ENCODE data around the gene MAPK1.
"Not testable (repeated sequence)": the region's sequence is repeated elsewhere in the genome, so short reads cannot be mapped to it uniquely, and the experiment has no call there.

The MAPK1 gene

DNA sequence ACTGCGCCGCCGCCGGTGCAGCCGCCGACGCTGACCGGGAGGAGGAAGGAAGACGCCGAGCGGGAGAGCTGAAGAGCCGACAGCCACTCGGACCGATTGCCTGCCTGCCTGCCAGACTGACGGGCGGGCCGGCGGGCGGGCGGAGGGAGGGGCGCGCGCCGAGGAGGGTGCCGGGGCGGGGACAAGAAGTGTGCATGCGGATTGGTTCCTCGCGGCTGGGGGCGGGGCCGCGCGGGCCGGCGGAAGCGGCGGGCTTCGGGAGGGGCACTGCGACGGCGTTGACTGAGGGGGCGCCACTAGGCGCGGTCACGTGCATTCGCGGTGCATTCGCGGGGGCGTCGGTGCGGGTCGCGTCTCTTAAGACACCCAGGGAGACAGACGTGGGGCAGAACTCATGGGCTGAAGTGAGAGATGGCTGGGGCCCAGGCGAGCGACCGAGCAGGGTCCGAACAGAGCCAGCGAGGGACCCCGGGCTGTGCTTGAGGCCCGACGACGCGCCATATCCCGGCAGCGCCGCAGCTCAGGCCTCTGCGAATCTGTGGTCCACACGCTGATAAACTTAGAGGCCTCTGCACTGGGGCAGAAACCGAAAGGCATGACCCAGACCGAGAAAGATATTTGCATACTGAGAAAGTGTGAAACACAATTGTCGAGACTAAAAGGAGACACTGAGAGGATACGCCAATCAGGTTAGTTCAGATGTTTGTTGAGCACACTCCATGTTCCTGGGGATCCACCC is at the start of gene MAPK1:
MAPK1 (minus strand) TSS at position 118 of the 739 bp plus-strand sequence. CDS start 205 bp downstream, outside the sequence.
- ATAC-seq (replicated peaks) (peak; percentile 91), DNase-seq (peak; percentile 94)
- Mint-ChIP-seq H3K27me3 (no peaks in the 10 kb centered on the region), H3K9me3 (peaks cover 4 to 5% of the 10 kb centered on the region in 2 donors), H3K4me1 (peaks cover 23 to 45% of the 10 kb centered on the region in 2 donors), H3K27ac (peak within 1 kb of the TSS; percentile 98), H3K36me3 (peaks cover 24 to 29% of the 10 kb centered on the region in 2 donors), H3K4me3 (peak within 1 kb of the TSS; percentile 89 to 92)

- Mint-ChIP-seq H3K36me3 (peaks cover 0 to 8% of the 10 kb centered on the region in 2 donors), H3K27me3 (no peaks in the 10 kb centered on the region), H3K4me3 (no peak overlapping the region), H3K4me1 (peaks cover 0 to 3% of the 10 kb centered on the region in 2 donors), H3K27ac (no peak overlapping the region), H3K9me3 (no peaks in the 10 kb centered on the region)
- ATAC-seq (replicated peaks) (no peak), DNase-seq (no peak)
Measured at GRCh38 chr22:21916309-21916918, 49.0 kb upstream of the MAPK1 start.

DNA sequence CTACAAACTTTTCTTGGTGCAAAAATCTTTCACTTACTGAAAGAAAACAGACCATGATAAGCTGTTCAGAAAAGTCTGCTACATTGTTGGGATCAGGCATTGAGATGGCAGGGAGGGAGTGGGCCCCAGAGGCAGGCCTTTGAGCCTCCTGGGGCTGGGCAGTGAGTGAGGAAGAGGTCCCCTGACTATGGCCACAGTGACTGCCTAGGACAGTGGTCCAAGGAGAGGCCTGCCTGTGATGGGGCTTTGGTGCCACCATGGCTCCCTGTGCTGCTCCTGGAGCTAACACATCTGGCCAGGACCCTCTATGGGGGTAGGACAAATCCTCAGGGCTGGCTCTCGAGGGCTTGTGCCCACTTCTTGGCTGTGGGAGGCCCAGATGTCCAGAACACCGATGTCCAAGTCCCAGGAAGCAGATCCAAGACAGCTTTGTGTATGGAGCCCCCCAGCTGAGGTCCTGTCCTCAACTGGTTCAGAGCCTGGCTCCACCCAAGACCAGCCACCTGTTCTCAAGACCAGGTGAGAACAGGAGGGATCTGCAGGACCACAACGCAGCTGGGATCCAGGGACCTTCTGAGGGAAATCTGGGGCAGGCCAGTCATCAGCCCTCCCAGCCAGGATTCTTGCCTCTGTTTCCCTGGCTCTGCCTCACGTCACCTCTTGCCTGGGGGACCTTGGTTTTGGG is 48.3 kb upstream of the MAPK1 start:
- H3K27ac Mint-ChIP-seq: no peak overlapping the region
- peaks cover 0 to 8% of the 10 kb centered on the region in 2 donors for H3K36me3 Mint-ChIP-seq
- ATAC-seq (replicated peaks) (no peak), DNase-seq (no peak)
- H3K27me3 Mint-ChIP-seq: no peaks in the 10 kb centered on the region
- H3K9me3 Mint-ChIP-seq: no peaks in the 10 kb centered on the region
- no peak overlapping the region for H3K4me3 Mint-ChIP-seq
- peaks cover 0 to 3% of the 10 kb centered on the region in 2 donors for H3K4me1 Mint-ChIP-seq

DNA sequence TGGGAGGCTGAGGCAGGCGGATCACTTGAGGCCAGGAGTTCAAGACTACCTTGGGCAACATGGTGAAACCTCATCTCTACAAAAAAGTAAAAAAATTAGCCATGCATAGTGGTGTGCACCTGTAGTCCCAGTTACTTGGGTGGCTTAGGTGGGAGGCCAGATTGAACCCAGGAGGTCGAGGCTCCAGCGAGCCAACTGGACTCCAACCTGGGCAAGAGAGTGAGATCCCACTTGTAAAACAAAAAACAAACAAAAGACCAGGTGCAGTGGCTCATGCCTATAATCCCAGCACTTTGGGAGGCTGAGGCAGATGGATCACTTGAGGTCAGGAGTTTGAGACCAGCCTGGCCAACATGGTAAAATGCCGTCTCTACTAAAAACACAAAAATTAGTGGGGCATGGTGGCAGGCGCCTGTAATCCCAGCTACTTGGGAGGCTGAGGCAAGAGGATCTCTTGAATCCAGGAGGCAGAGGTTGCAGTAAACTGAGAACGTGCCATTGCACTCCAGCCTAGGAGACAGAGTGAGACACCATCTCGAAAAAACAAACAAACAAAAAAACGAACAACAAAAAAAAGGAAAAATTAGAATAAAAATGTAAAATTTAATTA is 46.7 kb upstream of the MAPK1 start:
- H3K27ac Mint-ChIP-seq; DNase-seq; H3K4me3 Mint-ChIP-seq; H3K9me3 Mint-ChIP-seq; ATAC-seq (replicated peaks); H3K27me3 Mint-ChIP-seq; H3K36me3 Mint-ChIP-seq; H3K4me1 Mint-ChIP-seq: not testable (repeated sequence)

GRCh38 chr22:21910367-21910766 is 42.9 kb upstream of the MAPK1 start:
- H3K36me3 Mint-ChIP-seq; H3K27me3 Mint-ChIP-seq; DNase-seq; H3K27ac Mint-ChIP-seq; H3K4me1 Mint-ChIP-seq; ATAC-seq (replicated peaks); H3K4me3 Mint-ChIP-seq; H3K9me3 Mint-ChIP-seq: not testable (repeated sequence)

- no peak for DNase-seq
- no peaks in the 10 kb centered on the region for H3K27me3 Mint-ChIP-seq
- ATAC-seq (replicated peaks): no peak
- no peaks in the 10 kb centered on the region for H3K4me1 Mint-ChIP-seq
- H3K9me3 Mint-ChIP-seq: no peaks in the 10 kb centered on the region
- H3K4me3 Mint-ChIP-seq: no peak overlapping the region
- H3K36me3 Mint-ChIP-seq: peaks cover 0 to 5% of the 10 kb centered on the region in 2 donors
- no peak overlapping the region for H3K27ac Mint-ChIP-seq
Measured at GRCh38 chr22:21909871-21910270, 42.4 kb upstream of the MAPK1 start.

DNA sequence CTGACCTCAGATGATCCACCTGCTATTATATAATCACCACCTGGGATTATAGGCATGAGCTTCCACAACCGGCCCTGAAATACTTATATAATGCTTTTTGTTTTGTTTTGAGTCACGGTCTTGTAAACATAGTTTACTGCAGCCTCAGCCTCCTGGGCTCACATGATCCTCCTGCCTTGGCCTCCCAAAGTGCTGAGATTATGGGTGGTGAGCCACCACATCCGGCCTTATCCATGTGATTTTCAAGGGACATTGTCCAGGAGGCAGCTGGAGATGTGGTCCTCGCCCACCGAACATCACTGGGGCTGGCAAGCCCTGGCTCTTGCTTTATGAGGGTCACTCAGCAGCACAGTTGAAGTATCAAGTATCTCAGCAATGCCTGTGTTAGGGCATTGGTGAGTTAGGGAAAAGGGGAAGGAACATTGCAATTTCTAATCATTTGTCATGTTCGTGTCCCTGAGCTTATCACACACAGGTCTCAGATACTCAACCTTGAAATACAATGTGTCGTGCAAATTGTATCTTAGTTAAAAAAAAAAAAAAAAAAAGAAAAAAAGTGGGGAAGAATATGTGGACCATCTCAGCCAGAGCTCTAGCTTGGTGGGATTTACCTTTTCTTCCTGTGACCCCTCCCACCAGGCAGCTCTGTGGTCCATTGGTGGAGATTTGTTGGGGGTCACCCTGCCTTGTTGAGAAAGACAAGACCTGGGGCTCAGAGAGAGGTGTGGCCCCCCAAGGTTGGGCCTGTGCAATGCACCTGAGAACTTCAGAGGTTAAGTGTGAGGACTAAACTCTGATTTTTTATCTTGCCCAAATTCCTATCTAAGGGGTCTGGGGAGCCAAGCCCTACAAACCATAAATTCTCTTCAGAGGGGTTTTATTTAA is 40.4 kb upstream of the MAPK1 start:
- Mint-ChIP-seq H3K36me3 (peaks cover 0 to 10% of the 10 kb centered on the region in 2 donors), H3K9me3 (no peaks in the 10 kb centered on the region), H3K4me3 (no peak overlapping the region), H3K27me3 (no peaks in the 10 kb centered on the region), H3K4me1 (no peaks in the 10 kb centered on the region), H3K27ac (no peak overlapping the region)
- DNase-seq (no peak), ATAC-seq (replicated peaks) (no peak)

GRCh38 chr22:21905234-21905633 is 37.8 kb upstream of the MAPK1 start:
- not testable (repeated sequence) for DNase-seq; H3K27ac Mint-ChIP-seq; H3K4me3 Mint-ChIP-seq; H3K27me3 Mint-ChIP-seq; H3K9me3 Mint-ChIP-seq; H3K4me1 Mint-ChIP-seq; ATAC-seq (replicated peaks); H3K36me3 Mint-ChIP-seq

GRCh38 chr22:21904250-21904789 is 36.9 kb upstream of the MAPK1 start:
- Mint-ChIP-seq H3K4me3 (no peak overlapping the region), H3K36me3 (peaks cover 0 to 5% of the 10 kb centered on the region in 2 donors), H3K27ac (no peak overlapping the region), H3K4me1 (no peaks in the 10 kb centered on the region), H3K9me3 (no peaks in the 10 kb centered on the region), H3K27me3 (no peaks in the 10 kb centered on the region)
- DNase-seq: no peak
- ATAC-seq (replicated peaks): no peak

DNA sequence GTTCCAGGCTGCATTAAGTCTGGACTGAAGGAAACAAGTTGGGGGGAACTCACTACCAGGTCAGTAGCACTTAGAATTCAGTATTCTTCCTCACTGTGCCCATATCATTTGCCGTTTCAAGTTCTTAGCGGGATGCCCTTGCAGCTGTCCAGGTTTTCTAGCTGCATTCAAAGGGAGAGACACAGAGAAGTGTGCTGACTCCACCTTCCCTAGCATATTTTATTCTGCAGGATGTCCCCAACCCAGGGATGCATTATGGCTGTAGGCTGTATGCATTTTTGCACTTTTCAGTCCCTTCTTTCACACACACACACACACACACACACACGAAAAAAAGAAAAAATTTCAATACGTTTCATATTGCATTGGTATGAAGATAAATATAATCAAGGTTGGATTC is 35.8 kb upstream of the MAPK1 start:
- ATAC-seq (replicated peaks) (no peak), DNase-seq (no peak)
- no peaks in the 10 kb centered on the region for H3K9me3 Mint-ChIP-seq
- H3K27ac Mint-ChIP-seq: no peak overlapping the region
- H3K4me1 Mint-ChIP-seq: no peaks in the 10 kb centered on the region
- no peak overlapping the region for H3K4me3 Mint-ChIP-seq
- H3K36me3 Mint-ChIP-seq: peaks cover 0 to 5% of the 10 kb centered on the region in 2 donors
- H3K27me3 Mint-ChIP-seq: no peaks in the 10 kb centered on the region

DNA sequence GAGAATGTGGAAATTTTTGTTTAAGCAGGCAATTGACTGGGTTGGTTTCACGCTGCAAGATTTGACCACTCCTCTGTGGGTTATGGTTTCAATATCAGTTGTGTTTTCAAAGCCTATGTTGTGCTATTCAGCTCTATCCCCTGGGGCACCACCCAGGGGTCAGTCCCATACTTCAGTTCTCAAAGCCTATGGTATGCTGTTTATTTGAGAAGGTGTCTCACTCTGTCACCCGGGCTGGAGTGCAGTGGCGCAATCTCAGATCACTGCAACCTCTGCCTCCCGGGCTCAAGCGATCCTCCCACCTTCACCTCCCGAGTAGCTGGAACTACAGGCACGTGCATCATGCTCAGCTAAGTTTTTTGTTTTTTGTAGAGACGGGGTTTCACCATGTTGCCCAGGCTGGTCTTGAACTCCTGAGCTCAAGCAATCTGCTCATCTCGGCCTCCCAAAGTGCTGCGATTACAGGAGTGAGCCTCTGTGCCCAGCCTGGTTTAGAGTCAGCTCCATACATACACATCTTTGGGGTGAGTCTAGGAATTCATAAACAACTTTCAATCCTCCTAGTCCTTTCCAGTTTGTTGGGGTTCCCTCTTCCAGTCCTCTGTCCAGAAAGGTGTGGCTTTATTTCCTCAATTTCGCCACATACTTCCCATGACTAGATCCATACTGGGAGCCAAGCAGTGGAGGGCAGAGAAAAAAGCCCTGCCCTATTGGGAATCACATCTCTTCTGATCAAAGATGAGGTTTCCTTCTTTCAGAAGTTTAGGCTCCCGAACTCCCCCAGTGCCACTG is 35.0 kb upstream of the MAPK1 start:
- no peaks in the 10 kb centered on the region for H3K4me1 Mint-ChIP-seq
- no peak overlapping the region for H3K27ac Mint-ChIP-seq
- DNase-seq: no peak
- no peaks in the 10 kb centered on the region for H3K27me3 Mint-ChIP-seq
- H3K4me3 Mint-ChIP-seq: no peak overlapping the region
- peak; percentile 48 to 60 for ATAC-seq (replicated peaks)
- H3K9me3 Mint-ChIP-seq: no peaks in the 10 kb centered on the region
- peaks cover 0 to 5% of the 10 kb centered on the region in 2 donors for H3K36me3 Mint-ChIP-seq

DNA sequence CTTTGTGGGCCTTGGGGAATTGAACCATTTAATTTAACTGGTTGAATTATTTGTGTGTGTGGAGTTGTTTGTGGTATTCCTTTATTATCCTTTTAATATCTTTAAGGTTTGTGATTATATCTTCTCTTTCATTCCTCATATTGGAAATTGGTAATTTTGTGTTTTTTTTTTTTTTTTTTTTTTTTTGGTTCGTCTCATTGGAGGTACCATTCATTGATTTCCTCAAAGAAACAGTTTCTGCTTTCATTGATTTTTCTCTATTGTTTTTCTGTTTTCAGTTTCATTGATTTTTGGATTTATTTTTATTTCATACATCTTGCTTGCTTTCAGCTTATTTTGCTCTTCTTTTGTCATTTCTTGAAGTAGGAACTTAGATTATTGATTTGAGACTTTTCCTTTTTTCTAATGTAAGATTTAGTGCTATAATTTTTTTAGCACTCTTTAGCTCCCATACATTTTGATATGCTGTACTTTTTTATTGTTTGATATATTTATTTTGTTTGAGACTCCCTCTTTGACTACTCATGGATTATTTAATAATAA is 31.0 kb upstream of the MAPK1 start:
- no peaks in the 10 kb centered on the region for H3K4me1 Mint-ChIP-seq
- H3K27me3 Mint-ChIP-seq: no peaks in the 10 kb centered on the region
- ATAC-seq (replicated peaks) (no peak), DNase-seq (no peak)
- H3K9me3 Mint-ChIP-seq: no peaks in the 10 kb centered on the region
- no peak overlapping the region for H3K27ac Mint-ChIP-seq
- no peak overlapping the region for H3K4me3 Mint-ChIP-seq
- no peaks in the 10 kb centered on the region for H3K36me3 Mint-ChIP-seq
